B cell (primary cell): ENCODE results near the gene IGSF1. TPM values are rescaled to one million over a fixed set of nuclear protein-coding genes. Genes with fewer than 3 reads are reported as not detected.

Experiments used
- ATAC-seq: fragments of 200-7000 bp; cut with Tn5 transposase; one replicate; pipeline ENCODE4 v1.10.0; 2021; ENCODE audit warnings: low read depth, mild to moderate bottlenecking, moderate number of reproducible peaks, moderate library complexity
- CTCF ChIA-PET: fragments of 350-600 bp; sonication (Branson Sonifier 250); formaldehyde crosslinking; loops from one replicate; lab custom pipeline; 2021; ENCODE audit warnings: antibody characterized with exemption, inconsistent platforms; lab: Charles Lee
- POLR2A ChIA-PET: fragments of 350-600 bp; sonication (Branson Sonifier 250); formaldehyde crosslinking; loops from one replicate; lab custom pipeline; 2021; ENCODE audit warnings: antibody characterized with exemption; lab: Charles Lee
- DNase-seq: peaks from one replicate; pipeline ENCODE4 v3.0.0; 2013
- H2AFZ ChIP-seq: 2 replicates; pipeline ENCODE4 v1.6.1; 2012; ENCODE audit warnings: mild to moderate bottlenecking, low read depth, low read length; ENCODE audit not compliant: insufficient read depth, poor library complexity, severe bottlenecking
- H3K27ac ChIP-seq, 2 donors: 1 replicate in 1 of 2; 2 replicates in 1 of 2; pipeline ENCODE4 v1.5.1; 2012 to 2013; ENCODE audit warnings: low read length in 2 of 2, mild to moderate bottlenecking in 2 of 2, moderate library complexity in 1 of 2
- H3K27me3 ChIP-seq, 4 experiments: fragments of 200-600 bp in 1 of 4; sonication (generic) in 1 of 4; replicated peaks in 1 of 4; 1 replicate in 2 of 4; 2 replicates in 2 of 4; pipeline versions ENCODE4 v1.6.1 to v1.7.0; 2013 to 2016; ENCODE audit warnings: low read length in 3 of 4, mild to moderate bottlenecking in 2 of 4, mixed read lengths in 1 of 4, moderate library complexity in 1 of 4; ENCODE audit not compliant: insufficient read depth in 4 of 4, control insufficient read depth in 3 of 4; ENCODE audit errors: control extremely low read depth in 1 of 4
- H3K36me3 ChIP-seq, 2 experiments: replicated peaks in 1 of 2; 1 replicate in 1 of 2; 2 replicates in 1 of 2; pipeline versions ENCODE4 v1.6.1 to v1.7.1; 2013; ENCODE audit warnings: low read length in 1 of 2; ENCODE audit not compliant: insufficient read depth in 2 of 2, control insufficient read depth in 1 of 2; ENCODE audit errors: control extremely low read depth in 1 of 2, extremely low read depth in 1 of 2
- H3K4me1 ChIP-seq, 2 donors: fragments of 200-600 bp in 1 of 2; sonication (generic) in 1 of 2; 1 replicate in 1 of 2; 2 replicates in 1 of 2; pipeline versions ENCODE4 v1.5.1 to v1.6.1; 2013 to 2017; ENCODE audit warnings: low read length in 2 of 2; ENCODE audit not compliant: control insufficient read depth in 2 of 2, insufficient read depth in 2 of 2
- H3K4me2 ChIP-seq: replicated peaks from 2 replicates; pipeline ENCODE3; 2012; ENCODE audit warnings: mild to moderate bottlenecking, low read depth, low read length; ENCODE audit not compliant: poor library complexity, severe bottlenecking
- H3K4me3 ChIP-seq, 5 experiments: fragments of 200-600 bp in 1 of 5; sonication (generic) in 1 of 5; 1 replicate in 3 of 5; 2 replicates in 2 of 5; pipeline versions ENCODE4 v1.5.1 to v1.7.0; 2011 to 2016; ENCODE audit warnings: low read length in 4 of 5, mild to moderate bottlenecking in 4 of 5, low read depth in 2 of 5, control low read depth in 1 of 5, moderate library complexity in 1 of 5; ENCODE audit not compliant: insufficient read depth in 1 of 5; ENCODE audit errors: control extremely low read depth in 1 of 5, extremely low read depth in 1 of 5
- H3K79me2 ChIP-seq: fragments of 200-600 bp; sonication (generic); one replicate; pipeline ENCODE4 v1.6.0; 2016; ENCODE audit warnings: low read length; ENCODE audit not compliant: control insufficient read depth, insufficient read depth
- H3K9ac ChIP-seq: fragments of 200-600 bp; sonication (generic); 2 replicates; pipeline ENCODE4 v1.6.1; 2017; ENCODE audit warnings: mild to moderate bottlenecking, low read length, moderate library complexity
- H3K9me3 ChIP-seq, 3 donors: one replicate each; pipeline versions ENCODE4 v1.6.1 to v1.7.1; 2013; ENCODE audit warnings: low read length in 2 of 3; ENCODE audit not compliant: control insufficient read depth in 2 of 3, insufficient read depth in 1 of 3; ENCODE audit errors: control extremely low read depth in 1 of 3
- H4K20me1 ChIP-seq: 2 replicates; pipeline ENCODE4 v1.6.0; 2012; ENCODE audit warnings: mild to moderate bottlenecking, low read length; ENCODE audit not compliant: insufficient read depth, control insufficient read depth, poor library complexity, severe bottlenecking
- H3K27ac Mint-ChIP-seq: one replicate; pipeline ENCODE4 v1.8.0; 2021; ENCODE audit warnings: mixed read lengths
- H3K27me3 Mint-ChIP-seq: one replicate; pipeline ENCODE4 v1.8.0; 2021; ENCODE audit warnings: mixed read lengths
- H3K4me1 Mint-ChIP-seq: one replicate; pipeline ENCODE4 v1.8.0; 2021; ENCODE audit warnings: mixed read lengths
- H3K4me3 Mint-ChIP-seq: one replicate; pipeline ENCODE4 v1.8.0; 2021; ENCODE audit warnings: mixed read lengths
- H3K9me3 Mint-ChIP-seq: one replicate; pipeline ENCODE4 v1.8.0; 2022; ENCODE audit warnings: mixed read lengths; ENCODE audit not compliant: insufficient read depth
- CTCF ChIP-seq: fragments of 200-600 bp; IDR thresholded peaks from one replicate; pipeline ENCODE4 v1.8.0; 2022; ENCODE audit warnings: antibody characterized with exemption, mild to moderate bottlenecking
- EZH2 ChIP-seq: IDR thresholded peaks from 2 replicates; pipeline ENCODE4 v1.6.1; 2012; ENCODE audit warnings: borderline replicate concordance, low read depth, mild to moderate bottlenecking, moderate library complexity, low read length; ENCODE audit not compliant: insufficient read depth, poor library complexity, severe bottlenecking
- WGBS: methylation state at CpG from one replicate; pipeline ENCODE4 v1.1.5; 2013; ENCODE audit warnings: missing lambda C conversion rate; ENCODE audit not compliant: insufficient coverage; 5-methylcytosine and 5-hydroxymethylcytosine counted together
- intact Hi-C: fragments of 100-400 bp; cut with micrococcal nuclease; formaldehyde crosslinking; loops from one replicate; pipeline ENCODE4 v1.10.0; 2022
- polyA plus RNA-seq: library from polyadenylated mRNA; depleted of rRNA; stranded (reverse); fragments of >200 nt; gene quantifications from 2 replicates; pipeline ENCODE4 v1.2.3, GENCODE V29; 2012
- total RNA-seq, 2 donors: library from RNA; stranded (reverse); fragments of 120-200 nt in 1 of 2; gene quantifications; 1 replicate in 1 of 2; 2 replicates in 1 of 2; pipeline versions ENCODE4 v1.2.3 to v1.2.4, GENCODE V29; 2013 to 2022

The IGSF1 gene
- total and polyA plus RNA-seq, 2 donors (not counting 1 experiment from before 2014, with no cell fraction given): not detected

DNA sequence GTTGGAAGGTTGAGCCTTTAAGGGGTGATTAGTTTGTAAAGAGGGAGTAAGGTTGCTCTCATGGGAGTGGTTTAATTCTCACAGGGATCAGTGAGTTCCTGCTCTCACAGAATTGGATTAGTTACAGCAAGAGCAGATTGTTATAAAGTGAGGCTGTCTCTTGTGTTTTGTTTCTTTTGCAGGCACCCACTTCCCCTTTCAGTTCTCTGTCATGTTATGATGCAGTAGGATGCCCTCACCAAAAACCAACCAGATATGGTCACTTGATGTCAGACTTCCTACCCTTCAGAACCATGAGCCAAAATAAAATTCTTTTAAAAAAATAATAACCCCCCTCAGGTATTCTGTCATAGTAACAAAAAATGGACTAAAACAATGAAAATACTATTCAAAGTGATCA lies 19.9 kb upstream of the IGSF1 start:
- no peak overlapping the region for H2AFZ ChIP-seq
- ATAC-seq: no peak
- TF ChIP-seq EZH2 (no peak), CTCF (no peak)
- DNase-seq: no peak
- no peaks in the 10 kb centered on the region for H3K79me2 ChIP-seq
- H3K4me3 ChIP-seq: no peak overlapping the region
- no peaks in the 10 kb centered on the region for H3K36me3 ChIP-seq
- H3K27me3 ChIP-seq: no peaks in the 10 kb centered on the region
- H3K4me1 ChIP-seq: no peaks in the 10 kb centered on the region
- intact Hi-C loops: no loop called here
- Mint-ChIP-seq H3K4me3 (no peak overlapping the region), H3K27ac (no peak overlapping the region), H3K27me3 (no peaks in the 10 kb centered on the region), H3K4me1 (no peaks in the 10 kb centered on the region), H3K9me3 (no peaks in the 10 kb centered on the region)
- no peaks in the 10 kb centered on the region for H4K20me1 ChIP-seq
- ChIA-PET POLR2A (no interaction called here), CTCF (no interaction called here)
- H3K9me3 ChIP-seq: no peaks in the 10 kb centered on the region
- H3K27ac ChIP-seq: no peak overlapping the region
- H3K4me2 ChIP-seq: no peak overlapping the region
- no peak overlapping the region for H3K9ac ChIP-seq

GRCh38 chrX:131306601-131307000 lies 17.5 kb upstream of the IGSF1 start:
- H3K9me3 ChIP-seq: no peaks in the 10 kb centered on the region
- H3K4me2 ChIP-seq: no peak overlapping the region
- Mint-ChIP-seq H3K27ac (no peak overlapping the region), H3K27me3 (no peaks in the 10 kb centered on the region), H3K4me1 (no peaks in the 10 kb centered on the region), H3K9me3 (no peaks in the 10 kb centered on the region), H3K4me3 (no peak overlapping the region)
- ChIA-PET POLR2A (no interaction called here), CTCF (no interaction called here)
- H3K4me3 ChIP-seq: no peak overlapping the region
- H3K79me2 ChIP-seq: no peaks in the 10 kb centered on the region
- ATAC-seq (no peak), DNase-seq (no peak)
- H3K27ac ChIP-seq: no peak overlapping the region
- H4K20me1 ChIP-seq: no peaks in the 10 kb centered on the region
- intact Hi-C loops: no loop called here
- no peaks in the 10 kb centered on the region for H3K36me3 ChIP-seq
- WGBS: no CpG with 5 or more reads among the region's 1 CpG
- no peaks in the 10 kb centered on the region for H3K4me1 ChIP-seq
- TF ChIP-seq EZH2: no peak
- TF ChIP-seq CTCF: no peak
- no peaks in the 10 kb centered on the region for H3K27me3 ChIP-seq
- no peak overlapping the region for H2AFZ ChIP-seq
- H3K9ac ChIP-seq: no peak overlapping the region
